NT2/D1 (cell line): ENCODE measurements around the gene LDLRAD4.

Experiments
- SUZ12 ChIP-seq: IDR thresholded peaks from 2 replicates; pipeline ENCODE4 v1.6.1; 2011; ENCODE audit not compliant: insufficient read length, insufficient read depth; ENCODE audit errors: extremely low read depth
- YY1 ChIP-seq: IDR thresholded peaks from 2 replicates; pipeline ENCODE4 v1.6.1; 2011; ENCODE audit not compliant: insufficient read length, insufficient read depth
- ZNF274 ChIP-seq: IDR thresholded peaks from 2 replicates; pipeline ENCODE4 v1.6.1; 2011; ENCODE audit warnings: mild to moderate bottlenecking, low read depth, low read length

- TF ChIP-seq ZNF274, result no peak
- TF ChIP-seq SUZ12, result no peak
- TF ChIP-seq YY1, result no peak
These were observed 34.3 kb downstream of the LDLRAD4 start for GRCh38 chr18:13252686-13253410.
